Measurements from ENCODE around the gene ELOVL2. TPM values are rescaled to one million over a fixed set of nuclear protein-coding genes. Genes with fewer than 3 reads are reported as not detected.

ELOVL2 gene
- polyA plus RNA-seq, 1 donor (not counting 4 experiments of a cell fraction or from before 2014, with no cell fraction given), result 0.05 TPM

GRCh38 chr6:10949579-10950490, 94.3 kb downstream of the ELOVL2 start:
- dilution Hi-C loops (cut with MboI; ENCODE audit: extremely low pct_ligation_motif_present, low sequenced_read_pairs), result loop anchor here (25.0 kb wide), 1 partner anchor 112 kb away; no protein-coding TSS in a partner anchor
- no peaks in the 10 kb centered on the region for H4K20me1 ChIP-seq (ENCODE audit: control insufficient read depth, extremely low read depth, insufficient read depth, low read length)

GRCh38 chr6:10947966-10948365, 96.1 kb downstream of the ELOVL2 start:
- DNase-seq (ENCODE audit: low read depth, low spot score) (no peak), FAIRE-seq (no peak)
- H3K4me1 ChIP-seq (ENCODE audit: control insufficient read depth, extremely low read depth, insufficient read depth, low read length), result no peaks in the 10 kb centered on the region
- H3K27me3 ChIP-seq (ENCODE audit: control insufficient read depth, extremely low read depth, insufficient read depth, low read length), result no peaks in the 10 kb centered on the region
- H3K36me3 ChIP-seq (ENCODE audit: control insufficient read depth in 2 of 2, extremely low read depth in 1 of 2, insufficient read depth in 2 of 2, low read length in 2 of 2), result no peaks in the 10 kb centered on the region
- H3K79me2 ChIP-seq (ENCODE audit: control insufficient read depth, insufficient read depth, low read length), result no peaks in the 10 kb centered on the region
- H3K9me3 ChIP-seq (ENCODE audit: control insufficient read depth, low read depth, low read length), result no peaks in the 10 kb centered on the region
- no peak overlapping the region for H3K4me3 ChIP-seq (ENCODE audit: control insufficient read depth in 2 of 3, extremely low read depth in 1 of 3, insufficient read depth in 2 of 3, low read depth in 1 of 3, low read length in 3 of 3)
- no peak overlapping the region for H3K4me2 ChIP-seq (ENCODE audit: control insufficient read depth, extremely low read depth, insufficient read depth, low read depth, low read length)
- H3K9ac ChIP-seq (ENCODE audit: control insufficient read depth, extremely low read depth, insufficient read depth, low read length), result no peak overlapping the region
- H2AFZ ChIP-seq (ENCODE audit: control insufficient read depth, low read length), result no peak overlapping the region
- dilution Hi-C loops (cut with MboI; ENCODE audit: extremely low pct_ligation_motif_present, low sequenced_read_pairs), result no loop called here
- no peaks in the 10 kb centered on the region for H4K20me1 ChIP-seq (ENCODE audit: control insufficient read depth, extremely low read depth, insufficient read depth, low read length)
- H3K9me1 ChIP-seq (ENCODE audit: control insufficient read depth, extremely low read depth, insufficient read depth, low read length), result no peaks in the 10 kb centered on the region
- no peak overlapping the region for H3K27ac ChIP-seq (ENCODE audit: control insufficient read depth, insufficient read depth, low read length)
- TF ChIP-seq CTCF (optimal IDR thresholded peaks at IDR 0.05 in 1 of 3, IDR thresholded peaks at IDR 0.05 in 1 of 3, conservative IDR thresholded peaks at IDR 0.05 in 1 of 3; ENCODE audit: extremely low read depth in 1 of 3, insufficient read depth in 2 of 3, low read length in 3 of 3) (no peak), EZH2 (IDR thresholded peaks at IDR 0.05; ENCODE audit: low read length) (no peak)

More at GRCh38 chr6:10949579-10950490, 94.3 kb downstream of the ELOVL2 start:
- Histone ChIP-seq H3K27me3 (ENCODE audit: control insufficient read depth, extremely low read depth, insufficient read depth, low read length) (no peaks in the 10 kb centered on the region), H3K36me3 (ENCODE audit: control insufficient read depth in 2 of 2, extremely low read depth in 1 of 2, insufficient read depth in 2 of 2, low read length in 2 of 2) (no peaks in the 10 kb centered on the region), H3K9me3 (ENCODE audit: control insufficient read depth, low read depth, low read length) (no peaks in the 10 kb centered on the region), H3K9ac (ENCODE audit: control insufficient read depth, extremely low read depth, insufficient read depth, low read length) (no peak overlapping the region), H2AFZ (ENCODE audit: control insufficient read depth, low read length) (no peak overlapping the region), H3K4me3 (ENCODE audit: control insufficient read depth in 2 of 3, extremely low read depth in 1 of 3, insufficient read depth in 2 of 3, low read depth in 1 of 3, low read length in 3 of 3) (no peak overlapping the region), H3K9me1 (ENCODE audit: control insufficient read depth, extremely low read depth, insufficient read depth, low read length) (no peaks in the 10 kb centered on the region), H3K79me2 (ENCODE audit: control insufficient read depth, insufficient read depth, low read length) (no peaks in the 10 kb centered on the region), H3K4me2 (ENCODE audit: control insufficient read depth, extremely low read depth, insufficient read depth, low read depth, low read length) (no peak overlapping the region), H3K27ac (ENCODE audit: control insufficient read depth, insufficient read depth, low read length) (no peak overlapping the region), H3K4me1 (ENCODE audit: control insufficient read depth, extremely low read depth, insufficient read depth, low read length) (no peaks in the 10 kb centered on the region)
- no peak for DNase-seq (ENCODE audit: low read depth, low spot score)
- TF ChIP-seq CTCF (optimal IDR thresholded peaks at IDR 0.05 in 1 of 3, IDR thresholded peaks at IDR 0.05 in 1 of 3, conservative IDR thresholded peaks at IDR 0.05 in 1 of 3; ENCODE audit: extremely low read depth in 1 of 3, insufficient read depth in 2 of 3, low read length in 3 of 3), result no peak
- no peak for FAIRE-seq
